HG02623 (cell line): ENCODE data around the gene ZNF654.
"Not testable (repeated sequence)": the region's sequence is repeated elsewhere in the genome, so short reads cannot be mapped to it uniquely, and the experiment has no call there.

ENCODE experiments used
- ATAC-seq: cut with Tn5 transposase; IDR thresholded peaks from one replicate; pipeline ENCODE4 v1.9.1; 2021; ENCODE audit warnings: moderate library complexity; ENCODE audit not compliant: unreplicated experiment

The ZNF654 gene

GRCh38 chr3:88058581-88059379 is at the start of gene ZNF654, which contains the start of gene CGGBP1:
TSS of gene ZNF654 (plus strand) at chr3:88059255. CDS start at chr3:88059320, 65 bp downstream.
TSS of gene CGGBP1 (minus strand) at chr3:88059005. CDS start at chr3:88055976, 3,029 bp downstream.
- peak; percentile 90 for ATAC-seq

GRCh38 chr3:88010810-88011209 is 48.2 kb upstream of the ZNF654 start:
- no peak for ATAC-seq

- no peak for ATAC-seq
These were observed 45.5 kb upstream of the ZNF654 start for GRCh38 chr3:88013592-88013991.

GRCh38 chr3:88015656-88016055 is 43.4 kb upstream of the ZNF654 start:
- ATAC-seq = not testable (repeated sequence)

- ATAC-seq = peak; percentile 95
These were observed 40.0 kb upstream of the ZNF654 start for GRCh38 chr3:88019024-88019423.

GRCh38 chr3:88025001-88025552 is 34.0 kb upstream of the ZNF654 start:
- no peak for ATAC-seq

- ATAC-seq = no peak
These were observed 30.2 kb upstream of the ZNF654 start for GRCh38 chr3:88028876-88029275.

- no peak for ATAC-seq
These were observed 28.8 kb upstream of the ZNF654 start for GRCh38 chr3:88030210-88030609.

GRCh38 chr3:88031642-88032077 is 27.4 kb upstream of the ZNF654 start:
- ATAC-seq = peak; percentile 86

GRCh38 chr3:88032245-88032644 is 26.8 kb upstream of the ZNF654 start:
- no peak for ATAC-seq

GRCh38 chr3:88033079-88033478 is 26.0 kb upstream of the ZNF654 start:
- no peak for ATAC-seq

GRCh38 chr3:88033808-88034207 is 25.2 kb upstream of the ZNF654 start:
- no peak for ATAC-seq

GRCh38 chr3:88034491-88035275 is 24.4 kb upstream of the ZNF654 start:
- no peak for ATAC-seq

GRCh38 chr3:88036221-88036620 is 22.8 kb upstream of the ZNF654 start:
- ATAC-seq = no peak

GRCh38 chr3:88038566-88038965 is 20.5 kb upstream of the ZNF654 start:
- no peak for ATAC-seq

- ATAC-seq = no peak
These were observed 18.5 kb upstream of the ZNF654 start for GRCh38 chr3:88040529-88040928.

GRCh38 chr3:88041005-88041404 is 18.1 kb upstream of the ZNF654 start:
- ATAC-seq = no peak

GRCh38 chr3:88044411-88044810 is 14.6 kb upstream of the ZNF654 start:
- no peak for ATAC-seq

- no peak for ATAC-seq
These were observed 12.3 kb upstream of the ZNF654 start for GRCh38 chr3:88046766-88047165.

- ATAC-seq = no peak
These were observed 1.3 kb upstream of the ZNF654 start for GRCh38 chr3:88057630-88058305.

- ATAC-seq = no peak
These were observed 812 bp upstream of the ZNF654 start for GRCh38 chr3:88058306-88058580.
